CD4-positive, alpha-beta T cell treated with Interleukin-21 for 1 hour (primary cell): ENCODE measurements around the gene SAMD11.

Source experiments
- DNase-seq: peaks from one replicate; pipeline ENCODE4 v3.0.0-alpha.2; 2020

The SAMD11 gene

GRCh38 chr1:905811-906599, 17.7 kb upstream of the SAMD11 start:
- no peak for DNase-seq

DNA sequence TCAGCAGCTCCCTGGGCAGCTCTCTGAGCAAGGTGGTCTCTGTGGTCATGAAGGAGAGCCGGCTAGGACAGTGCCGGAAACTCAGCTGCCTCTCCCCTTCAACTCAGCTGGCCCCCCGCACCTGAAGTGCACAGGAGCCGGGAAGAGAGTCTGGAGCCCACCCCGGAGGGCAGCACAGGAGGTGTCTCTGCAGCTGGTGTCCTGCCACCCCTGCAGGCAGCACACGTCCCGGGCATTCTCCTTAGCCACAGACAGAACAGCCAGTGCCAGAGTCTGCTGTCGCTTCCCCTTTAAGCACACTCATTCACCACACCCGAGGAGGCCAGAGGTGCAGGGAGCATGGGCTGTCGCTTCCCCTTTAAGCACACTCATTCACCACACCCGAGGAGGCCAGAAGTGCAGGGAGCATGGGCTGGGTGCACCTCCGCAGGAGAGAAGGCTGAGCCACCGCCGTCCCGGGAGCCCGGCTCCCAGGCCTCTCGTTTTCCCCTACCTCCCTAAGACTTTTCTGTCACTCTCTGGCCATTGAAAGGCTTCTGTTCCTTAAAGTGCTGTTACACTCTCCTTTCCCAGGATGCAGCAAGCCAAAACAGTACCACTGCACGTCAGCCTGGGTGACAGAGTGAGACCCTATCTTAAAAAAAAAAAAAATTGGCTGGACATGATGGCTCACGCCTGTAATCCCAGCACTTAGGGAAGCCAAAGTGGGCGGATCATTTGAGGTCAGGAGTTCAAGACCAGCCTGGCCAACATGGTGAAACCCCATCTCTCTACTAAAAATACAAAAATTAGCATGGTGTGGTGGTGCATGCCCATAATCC, 16.9 kb upstream of the SAMD11 start:
- DNase-seq, result no peak

GRCh38 chr1:907611-908451, 15.9 kb upstream of the SAMD11 start:
- DNase-seq, result no peak

GRCh38 chr1:908661-909060, 15.1 kb upstream of the SAMD11 start:
- DNase-seq, result no peak

DNA sequence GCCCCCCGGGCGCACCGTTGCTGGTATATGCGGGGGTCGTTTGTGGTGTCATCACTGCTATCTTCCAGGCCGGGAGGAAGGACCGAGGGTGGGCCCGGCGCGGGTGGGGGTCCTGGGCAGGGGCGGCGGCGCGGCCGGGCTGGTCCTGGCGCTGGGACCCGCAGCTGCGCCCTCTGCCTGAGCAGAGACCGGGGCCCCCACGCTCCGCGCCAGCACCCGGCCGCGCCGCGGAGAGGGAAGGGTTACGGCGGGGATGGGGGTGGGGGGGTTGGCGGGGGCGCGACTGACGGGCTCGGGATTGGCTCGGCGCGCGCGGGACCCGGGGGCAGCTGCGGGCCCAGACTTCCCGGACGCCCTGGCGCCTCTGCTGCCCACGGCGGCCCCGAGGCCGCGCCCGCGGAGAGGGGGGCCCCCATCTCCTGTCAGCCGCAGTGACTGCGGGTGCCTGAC, 13.8 kb upstream of the SAMD11 start:
- no peak for DNase-seq

GRCh38 chr1:910311-910880, 13.3 kb upstream of the SAMD11 start:
- no peak for DNase-seq

DNA sequence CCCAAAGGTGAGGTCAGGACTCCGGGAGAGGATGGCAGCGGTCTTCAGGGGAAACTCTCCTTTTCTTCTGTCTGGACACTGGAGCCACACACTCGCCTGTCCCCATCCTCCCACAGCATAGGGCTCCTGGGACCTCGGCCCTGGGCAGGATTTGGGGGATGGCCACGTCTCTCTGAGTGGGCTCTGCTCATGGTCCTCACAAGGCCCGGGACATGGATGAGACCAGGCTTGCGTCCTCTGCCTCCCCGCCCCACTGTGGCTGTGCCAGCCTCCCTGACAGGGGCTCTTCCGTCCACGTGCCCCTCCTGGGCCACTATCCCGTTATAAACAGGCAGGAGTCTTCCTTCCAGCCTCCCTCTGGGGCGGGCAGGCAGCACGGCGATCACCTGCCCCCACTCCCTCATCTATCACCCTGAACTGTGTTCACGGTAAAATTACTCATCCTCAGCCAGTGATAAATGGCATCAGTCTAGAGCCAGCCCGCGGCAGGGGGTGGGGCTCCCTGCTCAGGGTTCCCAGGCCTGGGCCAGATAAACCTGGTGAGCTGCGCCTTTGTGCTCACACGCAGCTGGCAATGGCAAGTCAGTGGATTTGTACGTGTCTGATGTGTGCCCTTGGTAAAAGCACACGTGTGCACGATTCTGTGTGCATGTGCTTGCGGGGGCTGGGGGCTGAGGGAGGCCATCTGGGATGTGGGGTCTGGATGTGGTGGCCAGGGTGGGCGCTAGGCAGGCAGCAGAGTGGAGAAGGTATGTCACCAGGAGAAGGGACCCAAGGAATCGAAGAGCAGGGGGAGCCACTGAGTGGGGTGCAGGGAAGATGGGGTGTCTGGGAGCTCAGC, 12.6 kb upstream of the SAMD11 start:
- DNase-seq, result no peak

- no peak for DNase-seq
Measured at GRCh38 chr1:911875-912739, 11.6 kb upstream of the SAMD11 start.

- no peak for DNase-seq
Measured at GRCh38 chr1:912740-913301, 10.9 kb upstream of the SAMD11 start.

DNA sequence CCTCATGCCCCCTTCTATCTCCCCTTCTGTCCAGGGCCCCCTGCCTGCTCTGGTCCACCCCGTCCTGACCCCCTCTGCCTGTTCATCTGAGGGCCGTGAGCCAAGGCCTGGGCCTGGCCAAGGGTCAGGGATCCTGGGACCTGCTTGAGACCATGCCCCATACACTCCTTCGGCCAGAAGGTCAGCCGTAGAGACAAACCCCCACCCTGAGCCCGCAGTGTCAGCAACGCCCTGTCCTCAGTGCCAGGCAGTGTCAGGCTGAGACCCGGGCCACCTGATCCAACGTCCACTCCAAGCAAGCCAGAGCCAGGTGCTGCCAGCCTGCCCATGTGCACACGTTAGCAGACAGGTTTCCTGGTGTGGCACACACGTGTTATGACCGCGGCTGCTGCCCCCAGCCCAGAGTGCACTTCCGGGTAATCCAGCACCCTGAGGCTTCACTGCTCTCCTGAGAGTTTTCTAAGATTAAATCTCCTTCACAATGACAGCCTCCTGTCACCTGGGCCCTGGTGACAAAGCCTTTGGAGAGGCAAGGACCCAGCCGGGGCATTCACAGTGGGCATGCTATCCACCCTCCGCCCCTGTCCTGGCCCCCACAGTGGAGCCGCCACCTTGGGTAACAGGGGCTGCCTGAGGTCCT, 10.1 kb upstream of the SAMD11 start:
- DNase-seq, result no peak

DNA sequence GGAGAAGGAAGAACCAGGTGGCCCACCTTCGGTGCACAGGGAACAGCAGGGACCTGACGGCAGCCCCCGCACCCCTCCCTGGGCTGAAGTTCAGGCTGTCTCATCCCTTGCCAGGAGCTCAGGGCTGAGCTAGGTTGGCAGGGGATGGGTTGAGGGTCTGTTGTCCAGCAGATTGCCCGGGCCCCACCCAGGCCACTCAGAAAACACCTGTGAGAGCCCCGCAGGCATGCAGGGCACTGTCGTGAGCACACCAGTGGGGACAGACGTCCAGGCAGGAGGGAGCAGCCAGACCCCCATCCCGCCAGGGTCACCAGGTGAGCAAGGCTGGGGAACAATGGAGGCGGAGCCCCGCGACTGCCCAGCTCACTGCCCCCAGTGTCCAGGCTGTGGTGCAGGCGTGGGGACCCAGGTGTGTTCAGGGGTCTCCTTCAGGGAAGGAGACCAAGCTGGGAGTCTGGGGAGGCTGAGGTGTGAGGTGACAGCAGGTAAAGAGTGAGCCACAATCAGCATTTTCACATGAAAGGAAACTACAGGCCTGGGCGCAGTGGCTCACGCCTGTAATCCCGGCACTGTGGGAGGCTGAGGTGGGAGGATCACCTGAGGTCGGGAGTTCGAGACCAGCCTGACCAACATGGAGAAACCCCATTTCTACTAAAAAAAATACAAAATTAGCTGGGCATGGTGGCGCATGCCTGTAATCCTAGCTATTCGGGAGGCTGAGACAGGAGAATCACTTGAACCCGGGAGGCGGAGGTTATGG, 9.4 kb upstream of the SAMD11 start:
- no peak for DNase-seq

- DNase-seq, result no peak
Measured at GRCh38 chr1:914891-915280, 8.8 kb upstream of the SAMD11 start.

GRCh38 chr1:915295-916172, 8.2 kb upstream of the SAMD11 start:
- no peak for DNase-seq

GRCh38 chr1:916173-917075, 7.3 kb upstream of the SAMD11 start:
- DNase-seq, result no peak

DNA sequence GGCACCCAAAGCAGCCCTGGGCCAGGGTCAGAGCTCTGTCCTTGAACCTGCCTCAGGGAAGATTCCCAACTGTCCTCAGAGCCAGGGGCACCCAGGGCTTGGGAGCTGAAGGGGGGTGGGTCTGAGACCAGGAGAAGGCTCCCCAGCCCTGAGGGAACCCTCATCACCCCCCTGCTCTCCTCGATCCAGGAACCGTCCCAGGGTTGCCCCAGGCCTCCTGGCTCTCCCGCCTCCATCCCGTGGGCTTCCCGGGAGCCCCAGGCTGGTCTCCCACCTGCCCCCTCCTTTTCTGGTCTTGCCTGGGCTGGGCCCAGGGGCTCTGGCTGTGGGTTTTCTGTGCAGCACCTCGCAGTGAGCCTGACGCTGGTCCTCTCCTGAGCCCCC, 6.7 kb upstream of the SAMD11 start:
- DNase-seq, result no peak

- DNase-seq, result no peak
Measured at GRCh38 chr1:917466-918091, 6.1 kb upstream of the SAMD11 start.

DNA sequence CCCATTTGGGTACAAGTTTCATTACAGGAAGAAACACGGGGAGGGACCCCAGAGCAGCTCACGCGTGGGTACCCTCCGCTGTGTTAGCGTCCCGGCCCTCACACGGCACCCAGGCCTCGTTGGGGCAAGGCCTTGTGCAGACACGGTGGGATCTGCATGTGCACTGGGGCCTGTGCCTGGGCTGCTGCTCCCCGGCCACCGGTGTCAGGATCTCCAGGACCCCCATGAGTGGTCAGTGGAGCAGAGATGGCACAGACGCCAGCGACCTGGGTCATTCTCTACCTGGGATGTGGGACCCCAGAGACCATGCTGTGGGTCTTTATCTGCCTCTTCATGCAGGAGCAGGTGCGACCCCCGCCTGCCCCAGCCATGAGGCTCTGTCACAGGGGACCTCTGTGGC, 5.4 kb upstream of the SAMD11 start:
- DNase-seq, result no peak
